ENCODE measurements around the gene ALDH3B1.
A peak's percentile ranks its signal among the peaks of the same experiment; 100 is the strongest.

Gene ALDH3B1

GRCh38 chr11:68013611-68014156 is 3.6 kb downstream of the ALDH3B1 start:
- no peak for DNase-seq (ENCODE audit: low read depth, low spot score)

DNA sequence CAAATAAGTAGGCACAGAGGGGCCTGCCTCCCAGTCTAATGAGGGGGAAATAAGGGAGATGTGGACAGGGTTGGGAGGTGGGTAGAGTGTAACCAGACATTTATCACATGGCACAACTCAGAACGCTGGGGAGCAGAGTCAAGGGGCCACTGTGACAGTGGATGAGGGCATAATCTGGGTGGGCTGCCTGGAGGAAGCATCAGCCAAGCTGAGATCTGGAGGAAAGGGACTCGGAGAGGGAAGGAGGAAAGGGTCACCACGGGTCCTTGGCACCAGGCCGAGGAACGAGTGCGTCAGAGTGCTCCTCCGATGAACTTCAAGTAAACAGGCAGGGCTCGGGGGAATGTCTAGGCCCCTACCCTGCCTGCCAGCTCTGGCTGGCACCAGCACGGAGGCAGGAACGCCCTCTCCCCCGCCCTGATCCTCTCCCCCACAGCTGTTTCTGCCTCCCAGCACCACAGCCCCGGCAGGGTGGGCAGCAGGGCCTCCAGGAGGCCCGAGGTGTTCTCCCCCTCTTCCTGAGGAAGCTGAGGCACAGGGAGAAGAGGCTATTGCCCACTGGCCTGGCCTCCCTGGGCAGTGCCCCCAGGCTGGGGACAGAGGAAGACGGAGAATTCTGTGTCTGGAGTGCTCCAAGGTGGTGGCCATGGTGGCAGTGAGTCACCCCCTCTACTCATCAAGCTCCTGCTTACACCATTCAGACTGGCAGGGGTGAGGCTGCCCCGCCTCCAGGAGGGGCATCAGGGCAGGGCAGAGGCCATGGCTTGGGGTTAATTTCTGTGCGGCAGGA is 4.2 kb downstream of the ALDH3B1 start:
- DNase-seq (ENCODE audit: low read depth, low spot score), result no peak

GRCh38 chr11:68014947-68015447 is 4.9 kb downstream of the ALDH3B1 start:
- DNase-seq (ENCODE audit: low read depth, low spot score), result no peak

DNA sequence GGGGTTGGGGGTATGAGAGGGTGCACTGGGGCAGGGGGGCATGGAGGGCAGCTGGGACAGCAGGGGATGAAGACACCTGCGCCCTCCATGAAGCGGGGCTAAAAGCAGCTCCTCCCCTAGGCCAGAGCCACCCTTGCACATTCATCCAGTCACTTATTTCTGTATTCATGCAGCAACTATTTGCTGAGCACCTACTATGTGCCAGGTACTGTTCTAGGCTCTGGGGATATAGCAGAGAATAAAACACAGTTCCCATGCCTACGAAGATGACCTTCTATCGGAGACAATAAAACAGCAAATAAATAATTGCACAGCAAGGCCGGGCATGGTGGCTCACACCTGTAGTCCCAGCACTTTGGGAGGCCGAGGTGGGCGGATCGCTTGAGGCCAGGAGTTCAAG is 5.3 kb downstream of the ALDH3B1 start:
- no peak for DNase-seq (ENCODE audit: low read depth, low spot score)

DNA sequence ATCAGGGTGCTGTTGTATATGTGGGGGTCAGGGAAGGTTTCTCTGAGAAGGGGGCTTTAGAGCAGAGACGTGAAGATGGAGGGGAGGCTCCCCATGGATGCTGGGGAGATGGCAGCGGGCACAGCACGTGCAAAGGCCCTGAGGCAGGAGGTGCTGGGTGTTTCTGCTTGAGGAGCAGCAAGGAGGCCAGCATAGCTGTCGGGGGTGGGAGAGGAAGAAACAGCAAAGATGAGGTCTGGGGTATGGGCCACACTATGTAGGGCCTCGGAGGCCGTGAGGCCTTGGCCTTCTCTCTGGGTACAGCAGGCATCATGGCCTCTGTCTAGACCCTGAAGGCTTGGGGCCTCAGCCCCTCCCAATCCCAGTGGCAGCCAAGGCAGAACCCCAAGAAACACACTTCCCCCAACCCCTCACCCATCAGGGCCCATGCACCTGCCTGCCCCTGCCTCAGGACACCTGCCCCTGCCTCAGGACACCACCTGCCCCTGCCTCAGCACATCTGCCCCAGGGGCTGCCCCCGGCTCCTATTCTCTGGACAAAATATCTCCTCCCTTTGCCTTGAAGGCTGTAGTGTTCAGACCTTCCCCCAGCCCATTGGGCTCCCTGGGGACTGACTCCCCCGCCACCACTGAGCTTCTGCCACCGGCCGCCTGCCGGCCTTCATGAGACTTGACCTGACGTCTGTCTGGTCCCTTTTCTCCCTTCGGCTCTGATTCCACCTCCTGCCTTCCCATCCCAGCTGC is 6.2 kb downstream of the ALDH3B1 start:
- no peak for DNase-seq (ENCODE audit: low read depth, low spot score)

DNA sequence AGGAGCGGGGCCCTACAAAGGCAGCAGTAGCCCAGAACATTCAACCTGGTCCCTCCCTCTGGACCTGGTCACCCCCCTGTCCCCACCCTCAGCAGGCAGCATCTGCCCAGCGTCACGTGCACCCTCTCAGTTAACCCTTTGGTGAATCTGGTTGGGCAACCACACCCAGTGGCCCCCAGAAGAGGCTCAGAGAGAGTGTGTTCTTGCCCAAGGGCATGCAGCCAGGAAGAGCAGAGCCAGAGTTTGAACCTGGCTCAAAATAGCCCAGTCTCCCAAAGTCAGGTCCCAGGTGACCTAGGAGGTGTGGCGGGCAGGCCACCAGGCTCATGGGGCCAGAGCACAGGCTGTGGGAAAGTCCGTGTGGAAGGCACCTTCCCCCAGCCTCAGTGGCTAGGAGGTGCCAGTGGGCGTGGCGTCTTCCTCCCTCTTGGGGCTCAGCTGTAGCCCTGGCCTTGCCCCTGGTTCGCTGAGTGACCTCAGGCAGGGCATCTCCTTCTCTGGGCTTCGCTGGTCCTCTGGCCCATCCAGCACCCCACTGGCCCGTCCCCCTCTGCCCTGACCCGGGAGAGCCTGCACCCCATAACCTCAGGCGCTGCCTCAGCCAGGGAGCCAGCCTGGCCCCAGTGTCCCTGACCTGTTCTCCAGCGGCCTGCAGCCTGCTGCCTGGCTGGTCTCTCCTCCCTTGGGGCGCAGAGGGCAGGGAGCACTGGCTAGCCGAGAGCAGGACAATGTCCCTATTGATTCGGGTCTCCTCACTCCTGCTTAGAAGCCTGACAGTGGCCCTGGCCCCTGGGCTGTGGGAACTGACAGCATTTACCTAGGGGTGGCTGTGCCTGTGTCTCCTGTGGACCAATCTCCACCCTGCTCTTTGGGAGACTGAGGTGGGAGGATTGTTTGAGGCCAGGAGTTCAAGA is 7.0 kb downstream of the ALDH3B1 start:
- DNase-seq (ENCODE audit: low read depth, low spot score), result no peak

DNA sequence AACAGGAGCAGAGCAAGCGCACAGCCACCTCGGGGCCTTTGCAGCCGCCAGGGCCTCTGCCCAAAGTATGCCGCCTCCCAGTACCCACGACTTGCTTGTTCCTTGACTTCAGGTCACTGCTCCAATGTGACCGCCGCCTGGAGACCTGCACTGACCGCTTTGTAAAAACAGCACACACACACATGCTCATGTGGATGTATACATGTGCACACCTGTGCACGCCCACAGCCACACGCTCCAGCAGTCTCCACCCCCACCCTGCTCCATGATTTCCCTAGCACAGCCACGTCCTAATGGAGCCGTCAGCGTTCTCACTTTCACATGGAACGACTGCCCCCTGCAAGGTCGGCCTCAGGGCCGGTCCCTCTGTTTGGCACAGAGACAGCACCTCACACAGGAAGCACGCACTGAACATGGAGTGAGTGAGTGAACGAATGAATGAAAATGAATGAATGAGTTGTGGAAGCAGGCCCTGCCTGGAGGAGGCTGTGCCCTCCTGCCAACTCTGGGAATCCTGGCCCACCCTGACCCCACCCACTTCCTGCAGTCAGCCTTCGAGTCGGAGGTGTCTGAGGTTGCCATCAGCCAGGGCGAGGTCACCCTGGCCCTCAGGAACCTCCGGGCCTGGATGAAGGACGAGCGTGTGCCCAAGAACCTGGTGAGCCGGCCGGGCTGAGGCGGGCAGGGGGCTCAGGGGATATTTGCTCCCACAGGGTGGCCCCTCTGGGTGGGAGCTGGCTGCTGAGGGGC is 8.0 kb downstream of the ALDH3B1 start:
- DNase-seq (ENCODE audit: low read depth, low spot score), result no peak

DNA sequence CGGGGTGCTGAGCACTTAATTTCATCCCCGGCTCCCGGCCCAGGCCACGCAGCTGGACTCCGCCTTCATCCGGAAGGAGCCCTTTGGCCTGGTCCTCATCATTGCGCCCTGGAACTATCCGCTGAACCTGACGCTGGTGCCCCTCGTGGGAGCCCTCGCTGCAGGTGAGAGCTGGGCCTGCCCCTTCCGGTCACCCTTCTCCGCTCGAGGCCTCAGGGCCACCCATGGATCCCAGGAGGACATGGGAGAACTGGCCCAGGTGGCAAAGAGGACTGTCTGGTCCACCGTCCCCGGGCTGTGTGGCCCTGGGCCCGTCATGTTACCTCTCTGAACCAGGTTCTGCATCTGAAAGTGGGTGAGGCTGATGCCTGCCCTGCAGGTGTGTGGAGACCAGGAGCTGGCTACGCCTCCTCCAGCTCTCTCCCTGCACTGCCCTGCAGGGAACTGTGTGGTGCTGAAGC is 8.6 kb downstream of the ALDH3B1 start:
- DNase-seq (ENCODE audit: low read depth, low spot score), result no peak

DNA sequence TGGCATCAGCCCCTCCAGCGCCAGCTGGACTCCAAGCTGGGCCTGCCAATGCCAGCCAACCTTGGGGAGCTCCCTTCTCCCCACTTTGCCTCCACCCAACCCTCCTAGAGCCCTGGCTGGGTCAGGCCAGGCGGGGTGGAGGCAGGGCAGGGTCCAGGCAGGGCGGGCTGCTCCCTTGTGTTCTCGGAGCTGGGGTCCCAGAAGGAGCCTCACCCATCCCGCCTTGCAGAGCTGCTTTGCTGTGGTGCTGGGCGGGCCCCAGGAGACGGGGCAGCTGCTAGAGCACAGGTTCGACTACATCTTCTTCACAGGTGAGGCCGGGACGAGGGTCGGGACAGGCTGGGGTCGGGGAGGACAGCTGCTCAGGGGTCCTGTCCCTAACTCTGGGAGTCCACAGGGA is 9.4 kb downstream of the ALDH3B1 start:
- no peak for DNase-seq (ENCODE audit: low read depth, low spot score)

GRCh38 chr11:68020575-68020974 is 10.4 kb downstream of the ALDH3B1 start:
- no peak for DNase-seq (ENCODE audit: low read depth, low spot score)

DNA sequence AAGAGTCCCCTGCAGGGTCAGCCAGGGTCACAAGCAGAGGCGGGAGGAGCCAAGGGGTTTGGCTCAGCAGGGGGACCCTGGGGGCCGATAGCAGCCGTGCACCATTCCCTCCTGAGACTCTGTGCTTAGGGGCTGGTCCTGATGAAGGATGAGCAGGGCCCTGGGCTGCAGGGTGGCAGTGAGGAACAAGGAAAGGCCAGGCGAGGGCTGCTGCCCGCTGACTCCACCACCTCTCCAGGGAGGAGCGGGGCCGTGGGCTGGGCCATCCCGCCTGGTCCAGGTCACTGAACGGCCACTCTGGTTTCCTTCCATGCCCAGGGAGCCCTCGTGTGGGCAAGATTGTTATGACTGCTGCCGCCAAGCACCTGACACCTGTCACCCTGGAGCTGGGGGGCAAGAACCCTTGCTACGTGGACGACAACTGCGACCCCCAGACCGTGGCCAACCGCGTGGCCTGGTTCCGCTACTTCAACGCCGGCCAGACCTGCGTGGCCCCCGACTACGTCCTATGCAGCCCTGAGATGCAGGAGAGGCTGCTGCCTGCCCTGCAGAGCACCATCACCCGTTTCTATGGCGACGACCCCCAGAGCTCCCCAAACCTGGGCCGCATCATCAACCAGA is 11.2 kb downstream of the ALDH3B1 start:
- no peak for DNase-seq (ENCODE audit: low read depth, low spot score)

DNA sequence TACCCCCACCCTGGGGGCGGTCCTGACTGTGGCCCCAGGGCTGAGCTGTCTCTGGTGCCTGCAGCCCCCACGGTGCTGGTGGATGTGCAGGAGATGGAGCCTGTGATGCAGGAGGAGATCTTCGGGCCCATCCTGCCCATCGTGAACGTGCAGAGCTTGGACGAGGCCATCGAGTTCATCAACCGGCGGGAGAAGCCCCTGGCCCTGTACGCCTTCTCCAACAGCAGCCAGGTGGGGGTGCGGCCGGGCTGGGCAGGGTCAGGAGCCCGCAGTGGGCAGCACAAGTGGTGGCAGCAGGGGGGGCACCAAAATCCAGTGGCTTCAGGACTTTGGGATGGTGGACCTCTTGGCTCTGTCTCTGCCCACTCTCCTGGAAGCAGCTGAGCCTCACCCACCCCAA is 12.4 kb downstream of the ALDH3B1 start:
- no peak for DNase-seq (ENCODE audit: low read depth, low spot score)

GRCh38 chr11:68024508-68024907 is 14.4 kb downstream of the ALDH3B1 start:
- no peak for DNase-seq (ENCODE audit: low read depth, low spot score)

DNA sequence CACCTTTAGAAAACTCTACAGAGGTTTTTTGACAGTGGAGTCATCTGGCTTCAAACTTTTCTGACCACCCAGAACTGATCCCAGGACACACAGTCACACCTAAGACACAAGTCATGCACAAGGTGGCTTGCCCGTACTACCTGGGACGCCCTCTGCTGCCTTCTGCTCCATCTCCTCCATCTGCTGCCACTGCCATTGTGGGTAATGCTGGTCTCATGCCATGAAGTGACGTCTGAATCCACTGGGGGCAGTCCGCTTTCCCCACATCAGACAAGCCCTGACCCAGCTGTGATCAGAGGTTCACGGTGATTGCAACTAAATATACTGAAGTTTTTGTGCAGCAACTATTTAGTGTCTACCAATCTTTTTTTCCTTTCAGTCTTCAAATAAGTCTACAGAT is 14.9 kb downstream of the ALDH3B1 start:
- no peak for DNase-seq (ENCODE audit: low read depth, low spot score)

DNA sequence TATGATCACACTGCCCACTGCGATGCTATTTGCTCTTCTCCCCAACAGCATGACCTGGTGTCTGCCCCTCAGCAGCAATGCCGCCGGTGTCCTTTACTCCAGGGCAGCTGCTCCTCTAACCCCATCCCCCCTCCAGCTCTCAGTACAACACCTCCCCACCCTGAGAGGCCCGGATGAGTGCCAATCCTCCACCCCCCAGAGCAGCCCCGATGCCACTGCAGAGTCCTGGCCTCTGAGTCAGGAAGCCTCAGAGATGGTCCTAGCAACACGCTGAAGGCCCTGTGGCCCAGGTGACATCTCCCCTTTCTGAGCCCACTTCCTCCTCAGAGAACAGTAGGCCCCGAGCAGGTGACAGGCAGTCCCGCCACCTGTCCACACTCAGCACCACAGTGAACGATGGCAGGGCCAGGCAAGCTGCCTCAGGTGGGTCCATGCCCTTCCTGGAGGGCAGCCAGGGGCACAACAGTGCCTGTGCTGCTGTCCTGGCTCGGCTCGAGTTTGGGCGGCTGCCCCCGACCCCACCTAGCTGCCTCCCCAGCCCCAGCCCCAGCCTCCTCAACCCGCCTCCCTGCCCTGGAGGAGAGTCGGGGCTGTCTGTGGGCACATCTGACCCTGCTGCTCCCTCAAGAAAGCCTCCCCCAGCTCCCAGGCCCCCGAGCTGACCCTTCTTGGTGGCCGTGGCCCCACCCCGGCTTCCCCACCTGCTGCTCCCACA is 16.4 kb downstream of the ALDH3B1 start:
- DNase-seq (ENCODE audit: low read depth, low spot score), result no peak

DNA sequence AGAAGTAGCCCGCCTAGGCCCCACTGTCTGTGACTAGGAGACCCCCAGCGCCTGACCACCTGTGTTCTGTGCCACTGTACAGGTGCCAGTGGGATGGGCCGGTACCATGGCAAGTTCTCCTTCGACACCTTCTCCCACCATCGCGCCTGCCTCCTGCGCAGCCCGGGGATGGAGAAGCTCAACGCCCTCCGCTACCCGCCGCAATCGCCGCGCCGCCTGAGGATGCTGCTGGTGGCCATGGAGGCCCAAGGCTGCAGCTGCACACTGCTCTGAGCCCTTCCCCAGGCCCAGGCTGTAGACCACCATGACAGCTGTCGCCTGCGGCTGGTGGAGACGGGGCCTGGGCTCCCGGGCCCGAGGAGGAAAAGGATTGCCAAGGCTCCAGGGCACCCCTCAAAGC is 17.5 kb downstream of the ALDH3B1 start:
- DNase-seq (ENCODE audit: low read depth, low spot score), result no peak

DNA sequence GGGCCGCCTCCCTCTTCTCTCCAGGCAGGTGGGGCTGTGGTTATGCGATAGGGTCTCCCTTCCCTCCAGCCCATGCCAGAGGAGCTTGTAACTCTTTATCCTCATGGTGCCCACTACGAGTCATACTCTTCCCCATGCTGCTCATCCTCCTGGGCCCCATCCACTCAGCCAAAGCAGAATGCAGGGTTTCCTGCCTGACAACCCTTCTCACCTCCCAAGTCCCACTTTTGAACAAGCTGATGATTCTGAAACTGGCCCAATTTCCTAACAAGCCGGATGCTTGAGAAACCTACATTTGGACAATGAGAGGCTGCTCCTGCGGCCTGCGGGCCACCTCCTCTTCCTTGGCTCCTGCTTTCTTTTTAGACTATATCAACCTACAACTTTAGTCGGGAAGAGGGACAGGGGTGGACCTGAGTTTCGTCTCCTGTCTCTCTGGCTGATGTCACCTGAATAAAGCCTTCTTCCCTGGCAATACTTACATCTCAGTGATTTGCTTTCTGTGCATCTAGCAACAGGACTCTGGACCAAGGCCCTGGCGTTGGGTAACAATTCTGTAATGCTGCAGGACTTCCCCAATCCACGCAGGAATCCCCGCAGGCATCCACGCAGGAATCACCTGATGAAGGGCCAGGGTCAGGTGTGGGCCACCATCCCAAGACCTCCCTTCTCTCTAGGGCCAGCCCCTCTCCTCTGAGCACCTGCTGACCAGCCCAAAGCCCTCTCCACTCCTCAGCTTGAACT is 18.8 kb downstream of the ALDH3B1 start:
- no peak for DNase-seq (ENCODE audit: low read depth, low spot score)

DNA sequence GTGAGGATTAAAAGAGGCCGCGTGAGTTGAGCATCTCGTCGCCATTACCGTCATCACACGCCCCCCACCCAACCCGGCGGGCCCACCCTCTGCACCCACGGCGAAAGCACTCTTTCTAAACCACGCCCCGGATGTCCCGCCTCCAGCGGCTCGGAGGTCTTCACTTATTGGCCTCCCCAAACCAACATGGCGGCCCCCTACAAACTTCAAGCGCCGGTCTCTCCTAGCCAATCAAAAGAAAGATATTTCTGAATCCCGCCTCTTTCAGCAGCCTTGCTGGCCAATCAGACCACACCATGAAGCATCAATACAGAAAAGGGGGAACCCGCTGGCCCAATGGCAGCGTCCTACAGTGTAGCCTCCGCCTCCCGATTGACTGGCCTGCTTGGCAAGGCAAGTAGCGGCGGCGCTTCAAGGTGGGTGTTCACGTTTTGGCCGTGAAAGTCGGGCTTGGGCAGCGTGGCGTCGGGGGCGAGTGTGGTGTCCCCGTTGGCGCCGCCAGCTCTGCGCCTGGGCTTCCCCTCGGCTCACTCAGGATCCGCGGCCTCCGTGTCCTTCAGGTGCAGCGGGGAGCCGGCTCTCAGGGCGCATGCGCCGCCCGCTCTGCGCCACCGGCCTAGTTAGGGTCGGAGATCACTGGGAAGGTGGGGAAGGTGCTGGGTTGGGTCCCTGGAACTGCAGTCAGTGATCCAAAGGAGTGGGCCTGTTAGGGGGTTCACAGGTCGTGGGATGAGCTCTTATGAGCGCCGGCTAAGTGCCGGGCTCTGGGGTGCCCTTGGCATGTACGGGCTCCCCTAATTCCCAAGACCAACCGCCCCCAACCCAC is 20.4 kb downstream of the ALDH3B1 start, which contains the start of gene NDUFS8:
Gene NDUFS8 (plus strand): TSS at position 364 of the 826 bp plus-strand sequence. CDS start 1,471 bp downstream, outside the sequence.
- DNase-seq (ENCODE audit: low read depth, low spot score), result peak; percentile 97

All from iPS DF 19.7 (cell line).